GM10847 (cell line): ENCODE data around the gene HOXB6.

Experiments used
- POLR2A ChIP-seq: IDR thresholded peaks from 2 replicates; pipeline ENCODE4 v1.6.1; 2011; ENCODE audit not compliant: insufficient read length; ENCODE audit errors: extremely low read depth

HOXB6 gene

DNA sequence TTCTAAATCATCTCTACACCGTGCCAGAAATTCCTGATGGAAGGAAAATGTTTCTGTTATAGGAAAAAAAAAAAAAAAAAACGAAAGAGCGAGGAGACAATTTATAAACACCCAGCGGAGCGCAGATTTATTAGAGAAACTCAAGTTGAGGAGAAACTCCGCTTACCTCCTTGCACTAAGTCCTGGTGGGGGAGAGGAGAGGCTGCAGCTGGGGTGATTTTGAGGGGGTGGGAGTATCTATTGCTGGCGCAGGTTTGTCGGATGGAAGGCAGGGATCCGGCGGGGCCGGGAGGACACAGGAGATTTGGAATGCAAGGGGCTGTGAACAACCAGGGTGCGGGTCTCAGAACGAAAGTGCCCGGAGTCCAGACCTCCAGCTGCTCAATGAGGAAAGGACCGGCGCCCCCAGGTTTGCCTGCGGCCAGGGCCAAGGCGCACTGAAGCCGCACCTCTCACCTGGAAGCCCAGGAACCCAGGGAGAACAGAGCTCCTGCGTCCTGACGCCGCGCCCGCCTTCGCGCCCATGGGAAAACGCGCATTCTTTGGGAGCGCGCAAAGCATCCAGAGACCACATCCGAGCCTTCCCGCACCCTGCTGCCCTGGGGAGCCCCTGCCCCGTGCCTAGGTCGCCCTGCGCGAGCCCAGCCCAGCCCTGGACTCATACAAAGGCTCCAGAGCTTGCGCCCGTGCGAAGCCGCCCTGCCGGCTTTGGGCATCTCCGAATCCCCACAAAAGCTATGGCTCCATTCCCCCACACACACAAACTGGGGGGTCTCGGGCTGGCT lies 12.9 kb upstream of the HOXB6 start:
- TF ChIP-seq POLR2A = no peak

DNA sequence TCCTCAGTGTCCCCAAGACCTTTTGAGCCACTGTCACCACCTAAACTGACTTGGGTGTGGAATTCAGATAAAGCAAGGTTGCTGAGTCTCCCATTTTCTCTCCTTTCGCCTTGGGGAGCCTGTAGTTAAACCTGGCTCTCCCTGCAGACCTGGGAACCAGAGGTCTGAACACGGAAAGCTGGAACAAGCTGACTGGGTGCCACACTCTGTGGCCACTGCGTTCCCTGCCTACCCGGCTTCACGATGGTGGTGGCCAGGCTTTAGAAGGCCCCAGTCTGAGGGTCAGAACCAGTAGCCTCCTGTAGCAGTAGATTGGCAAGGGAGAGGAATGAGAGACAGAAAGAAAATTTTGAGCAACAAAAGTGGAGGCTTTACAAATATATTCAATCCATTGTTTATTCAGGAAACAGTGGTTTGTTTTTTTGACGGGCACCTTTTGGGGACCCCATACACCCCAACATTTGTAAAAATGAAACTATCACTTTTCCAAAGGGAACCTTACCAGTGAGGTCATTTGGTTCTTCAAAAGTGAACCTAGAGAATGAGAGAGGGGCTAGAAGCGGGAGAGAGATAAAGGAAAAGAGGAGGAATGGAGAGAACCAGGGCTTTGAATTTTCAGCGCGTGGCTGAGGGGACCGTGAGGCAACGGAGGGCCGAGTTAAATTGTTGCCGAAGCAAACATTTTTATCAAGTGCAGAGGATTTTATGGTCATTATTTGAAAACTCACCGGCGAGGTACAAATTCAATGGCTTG lies 12.1 kb upstream of the HOXB6 start:
- no peak for TF ChIP-seq POLR2A

DNA sequence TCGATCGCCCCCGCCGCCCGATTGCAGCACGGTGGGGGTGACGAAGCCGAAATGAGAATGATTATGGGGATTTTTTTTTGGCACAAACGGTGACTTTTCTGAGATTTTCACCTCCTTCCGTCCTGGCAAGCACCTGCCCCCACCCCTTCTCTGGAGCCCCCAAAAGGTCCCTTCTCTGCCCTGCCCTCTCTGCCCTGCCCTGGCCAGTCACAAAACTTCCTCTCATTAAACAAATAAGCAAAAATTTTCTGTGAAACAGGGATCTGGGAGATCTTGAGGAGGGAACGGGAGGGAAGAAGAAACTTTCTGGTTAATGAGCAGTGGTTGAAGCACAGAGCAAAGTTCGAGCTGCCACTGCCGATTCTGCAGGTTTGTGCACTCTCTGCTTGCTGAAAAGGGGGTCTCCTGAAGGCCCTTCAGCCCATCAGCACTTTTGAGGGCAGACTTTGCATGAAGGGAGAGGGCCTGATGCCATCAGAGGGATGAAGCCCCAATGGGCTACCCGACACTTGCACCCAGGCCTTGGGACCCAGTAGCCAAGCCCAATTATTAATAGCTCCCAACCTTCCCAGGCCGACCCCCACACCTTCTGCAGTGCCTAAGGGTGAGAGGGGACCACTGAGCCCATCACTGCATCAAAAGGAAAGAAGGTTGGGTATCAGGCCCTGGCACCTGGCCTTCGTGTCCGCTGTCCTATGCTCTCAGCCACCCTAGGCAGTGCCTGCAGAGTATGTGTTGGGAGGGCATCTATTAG lies 11.4 kb upstream of the HOXB6 start:
- no peak for TF ChIP-seq POLR2A

DNA sequence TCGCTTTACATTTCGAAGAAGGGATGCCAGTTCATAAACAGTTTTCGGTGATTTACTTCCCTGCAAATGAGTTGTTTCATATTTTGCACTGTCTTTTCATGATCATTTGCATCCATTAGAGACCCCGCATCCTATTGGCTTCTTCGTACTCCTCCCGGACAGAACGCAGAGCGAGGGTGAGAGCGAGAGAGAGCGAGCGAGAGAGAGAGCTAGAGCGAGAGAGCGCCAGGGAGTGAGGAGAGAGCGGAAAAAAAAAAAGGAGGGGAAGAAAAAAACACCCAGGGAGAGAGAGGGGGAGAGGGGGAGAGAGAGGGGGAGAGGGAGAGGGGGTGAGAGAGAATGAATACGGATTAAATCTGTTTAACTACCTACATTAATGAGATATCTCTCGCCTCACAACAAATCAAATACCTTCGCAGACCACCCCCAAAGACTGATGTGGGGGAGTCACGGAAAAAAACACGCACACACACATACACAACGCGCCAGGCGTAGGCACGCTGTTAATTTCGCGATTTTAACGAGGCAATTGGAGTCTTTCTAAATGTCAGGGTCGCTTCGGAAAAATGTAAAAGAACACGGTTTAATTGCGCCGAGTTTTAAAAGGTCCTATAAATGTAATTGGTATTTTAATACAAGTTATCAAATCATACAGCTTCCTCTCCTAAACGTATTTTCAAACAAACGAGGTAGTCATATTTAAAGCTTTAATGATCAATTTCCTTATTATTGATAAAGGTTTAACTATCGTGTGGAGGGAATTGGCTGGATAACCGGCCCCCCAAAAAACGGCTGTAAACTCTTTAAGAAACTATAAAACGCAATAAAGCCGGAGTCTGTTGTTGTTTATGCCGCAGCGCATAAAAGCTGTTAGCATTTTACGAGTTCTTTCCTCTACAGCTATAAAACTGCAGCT lies 10.5 kb upstream of the HOXB6 start, which contains the start of gene HOXB8:
Gene HOXB8 (minus strand): TSS at position 246 of the 916 bp plus-strand sequence. CDS start 588 bp downstream, outside the sequence.
- TF ChIP-seq POLR2A = no peak

DNA sequence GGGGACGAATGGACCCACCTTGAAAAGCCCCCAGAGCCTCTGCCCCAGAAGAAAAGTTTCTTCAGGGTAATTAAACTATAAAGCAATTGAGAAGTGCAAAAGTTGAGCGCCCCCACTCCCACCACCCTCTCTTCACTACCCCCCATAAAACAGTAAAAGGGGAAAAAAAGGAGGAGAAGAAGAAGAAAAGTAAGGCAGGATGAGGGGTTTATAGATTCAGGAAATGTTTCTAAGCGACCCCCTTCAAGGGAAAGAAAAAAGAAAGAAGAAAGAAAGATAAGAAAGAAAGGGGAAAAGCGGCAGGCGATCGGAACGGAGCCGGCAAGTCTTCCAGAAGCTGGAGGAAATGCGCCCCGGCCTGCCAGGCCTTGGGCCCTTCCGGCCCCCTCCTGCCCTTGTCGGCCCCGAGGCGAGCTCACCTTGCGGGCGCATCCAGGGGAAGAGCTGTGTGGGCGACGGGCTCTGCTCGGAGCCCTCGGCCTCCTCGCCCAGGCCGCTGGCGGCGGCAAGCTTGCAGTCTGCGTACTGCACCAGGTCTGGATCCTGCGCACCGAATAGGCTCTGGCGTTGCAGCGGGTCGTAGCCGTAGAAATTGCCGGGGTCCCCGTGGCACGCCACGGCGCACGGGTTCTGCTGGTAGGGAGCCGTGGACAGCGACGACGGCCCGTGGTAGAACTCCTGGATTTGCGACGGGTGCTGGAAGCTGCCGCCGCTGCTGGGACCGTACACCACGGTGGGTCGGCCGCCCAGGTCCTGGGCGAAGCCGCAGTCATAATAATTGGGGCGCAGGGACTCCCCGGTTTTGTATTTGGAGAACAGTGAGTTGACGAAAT lies 9.3 kb upstream of the HOXB6 start:
- no peak for TF ChIP-seq POLR2A

DNA sequence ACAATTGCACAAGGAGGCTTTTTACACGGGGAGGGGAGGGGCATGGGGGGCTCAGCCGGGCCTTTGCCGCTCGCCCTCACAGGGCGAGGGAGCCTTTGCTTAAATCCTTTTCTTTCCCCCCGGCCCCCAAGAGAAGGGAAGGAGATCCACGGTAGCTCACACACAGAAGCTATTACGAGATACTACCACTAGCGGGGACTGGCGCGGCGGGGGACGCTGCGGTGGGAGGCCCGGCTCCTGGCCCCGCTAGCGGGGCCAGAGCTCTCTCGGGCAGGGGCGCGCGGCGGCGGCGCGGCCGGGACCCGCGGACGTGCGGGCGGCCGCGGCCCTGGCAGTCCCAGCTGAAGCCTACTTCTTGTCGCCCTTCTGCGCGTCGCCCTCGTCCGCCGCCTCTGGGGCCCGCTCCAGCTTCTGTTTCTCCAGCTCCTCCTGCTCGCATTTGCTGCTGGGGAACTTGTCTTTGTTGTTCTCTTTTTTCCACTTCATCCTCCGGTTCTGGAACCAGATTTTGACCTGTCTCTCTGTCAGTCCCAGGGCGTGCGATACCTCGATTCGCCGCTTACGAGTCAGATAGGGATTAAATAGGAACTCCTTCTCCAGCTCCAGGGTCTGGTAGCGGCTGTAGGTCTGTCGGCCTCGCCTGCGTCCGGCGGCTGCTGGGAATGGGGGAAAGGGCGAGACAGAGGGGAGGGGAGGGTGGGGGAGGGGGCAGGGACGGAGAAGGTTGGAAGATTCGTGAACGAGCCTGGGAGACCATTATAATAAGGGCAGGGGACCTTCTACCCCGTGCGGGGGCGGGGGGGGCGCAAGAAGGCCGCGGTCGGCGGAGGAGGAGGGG lies 8.3 kb upstream of the HOXB6 start:
- TF ChIP-seq POLR2A = no peak

DNA sequence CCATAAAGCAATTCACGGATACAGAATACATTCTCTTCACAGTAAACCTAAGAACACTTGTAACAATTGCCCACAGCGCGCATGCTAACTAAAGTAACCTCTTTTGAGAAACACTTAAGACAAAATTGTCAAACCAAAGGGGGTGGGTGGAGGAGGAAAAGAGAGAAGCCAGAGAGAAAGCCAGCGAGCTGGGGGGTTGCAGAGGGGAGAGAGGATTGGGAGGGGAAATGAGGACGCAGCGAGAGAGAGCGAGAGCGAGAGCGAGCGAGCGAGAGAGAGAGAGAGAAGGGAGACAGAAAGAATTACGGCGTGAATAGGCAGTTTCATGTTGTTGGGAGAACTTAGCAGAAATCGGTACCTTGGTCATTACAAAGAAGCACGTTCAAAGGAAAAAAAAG lies 7.7 kb upstream of the HOXB6 start:
- TF ChIP-seq POLR2A = no peak

DNA sequence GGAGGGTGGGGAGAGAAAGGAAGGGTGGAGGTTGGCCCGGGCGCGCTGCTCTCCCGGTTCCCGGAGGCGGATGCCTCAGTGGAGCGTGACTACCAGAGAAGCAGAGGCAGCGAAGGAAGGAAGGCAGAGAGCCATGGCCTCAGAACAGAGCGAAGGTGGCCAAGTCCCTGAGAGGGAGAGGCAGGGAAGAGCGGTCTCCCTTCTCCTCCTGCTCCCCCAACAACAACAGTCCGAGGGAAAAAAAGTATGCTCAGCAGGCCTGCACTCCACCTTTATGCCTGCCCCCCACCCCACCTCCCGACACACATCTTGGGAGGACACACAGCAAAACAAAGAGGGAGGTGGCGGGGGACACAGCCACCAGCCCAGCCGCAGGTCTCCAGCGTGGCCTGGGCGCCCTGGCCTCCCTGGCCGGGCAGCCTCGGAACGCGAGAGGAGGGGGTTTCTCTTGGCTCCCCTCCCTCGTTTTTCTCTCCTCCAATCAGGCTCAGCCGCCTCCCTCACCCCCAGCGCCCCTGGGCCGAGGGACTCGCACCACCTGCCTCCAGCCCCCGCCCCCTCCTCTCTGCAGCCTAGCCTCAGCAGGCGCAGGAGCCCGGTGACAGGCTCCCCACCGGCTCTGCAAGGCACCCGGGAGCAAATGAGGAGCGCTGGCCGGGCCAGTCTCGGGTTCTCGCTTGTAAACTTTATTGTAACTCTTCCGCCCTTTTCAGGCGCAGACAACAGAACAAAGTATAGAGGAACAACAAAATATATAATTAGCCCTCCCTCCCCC lies 7.1 kb upstream of the HOXB6 start:
- TF ChIP-seq POLR2A = no peak

DNA sequence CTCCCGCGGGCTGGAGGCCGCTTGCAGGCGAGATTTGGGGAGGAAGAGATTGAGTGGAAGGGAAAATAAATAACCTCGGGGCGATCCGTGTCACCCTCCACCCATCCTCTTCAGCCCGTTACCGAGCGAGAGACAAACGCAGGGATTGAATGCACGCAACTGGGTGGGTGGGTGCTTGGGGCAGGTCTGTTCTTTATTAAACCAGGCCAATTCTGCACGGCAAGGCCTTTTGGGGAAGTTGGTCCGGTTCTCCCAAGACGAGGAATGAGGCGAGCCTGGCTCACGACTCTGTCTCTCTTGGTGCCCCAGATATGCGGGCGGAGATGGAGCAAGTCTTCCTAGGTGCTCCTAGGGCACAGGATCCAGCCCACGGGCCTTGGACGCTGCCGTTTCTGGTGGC lies 6.4 kb upstream of the HOXB6 start:
- no peak for TF ChIP-seq POLR2A

DNA sequence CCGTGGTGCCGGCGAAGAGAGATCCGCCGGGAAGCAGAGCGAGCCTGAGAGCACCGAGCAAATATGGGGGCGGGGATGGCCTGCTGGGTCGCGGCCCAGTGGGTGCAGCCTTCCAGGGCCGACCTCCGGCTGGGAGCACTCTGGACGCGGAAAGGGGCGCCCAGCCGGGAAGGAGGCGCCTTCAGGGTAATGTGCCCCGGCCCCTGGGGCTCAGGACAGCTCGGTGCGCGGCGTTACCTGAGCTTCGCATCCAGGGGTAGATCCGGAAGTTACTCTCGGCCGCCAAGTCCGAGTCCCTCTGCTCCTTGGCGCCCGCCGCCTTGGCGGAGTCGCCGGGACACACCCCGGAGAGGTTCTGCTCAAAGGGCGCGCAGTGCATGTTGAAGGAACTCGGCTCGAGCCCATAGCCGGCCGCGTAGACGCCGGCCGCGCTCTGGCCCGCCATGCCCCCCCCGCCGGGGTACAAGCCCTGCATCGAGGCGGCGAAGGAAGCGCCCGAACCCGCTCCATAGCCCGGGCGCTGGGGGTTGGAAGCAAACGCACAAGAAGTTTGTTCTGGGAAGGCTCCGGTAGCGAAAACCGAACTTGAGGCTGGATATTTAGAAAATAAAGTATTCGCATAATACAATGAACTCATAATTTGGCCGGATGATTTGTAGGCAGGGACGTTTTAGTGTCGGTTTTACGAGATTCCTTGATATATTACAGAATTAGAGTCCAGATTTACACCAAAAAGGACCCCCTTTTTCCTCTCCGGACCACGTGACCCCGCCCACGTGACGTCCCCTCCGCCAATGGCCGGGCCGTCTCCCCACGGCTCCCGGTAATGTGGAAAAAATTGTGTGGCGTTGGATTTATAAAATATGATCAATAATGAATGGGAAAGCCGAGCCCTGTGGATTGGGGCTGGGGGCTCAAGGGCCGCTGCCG lies 5.8 kb upstream of the HOXB6 start, which contains the start of gene HOXB7:
Gene HOXB7 (minus strand): TSS at position 736 of the 930 bp plus-strand sequence. CDS start 99 bp downstream, at position 637.
- TF ChIP-seq POLR2A = peak; percentile 31

DNA sequence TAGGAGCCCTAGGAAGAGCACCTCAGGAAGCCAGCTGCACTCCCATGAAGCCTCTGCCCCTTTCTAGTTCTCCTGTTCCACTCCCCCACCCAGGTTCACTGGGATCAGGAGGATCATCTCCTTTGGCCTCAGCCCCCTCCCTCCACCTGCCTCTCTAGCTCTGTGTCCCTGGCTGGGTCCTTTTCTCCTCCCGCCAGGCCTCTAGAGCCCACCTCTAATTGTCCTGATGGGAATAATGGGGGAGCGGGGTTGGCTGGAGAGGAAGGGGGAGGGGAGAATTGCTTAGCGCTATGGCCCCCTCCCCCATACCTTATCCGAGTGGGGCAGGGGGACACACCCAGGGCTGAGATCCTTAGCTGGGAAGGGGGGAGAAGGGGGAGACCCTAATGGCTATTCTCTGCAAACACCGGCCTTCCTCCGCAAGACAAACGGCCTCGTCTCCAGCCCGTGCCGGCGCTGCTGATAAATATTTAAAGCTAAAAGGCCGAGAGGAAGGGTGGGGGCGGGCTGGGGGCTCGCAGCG lies 5.0 kb upstream of the HOXB6 start:
- no peak for TF ChIP-seq POLR2A
